Choroid plexus epithelial cell (primary cell): ENCODE measurements around the gene GM2A.

Experiments
- DNase-seq: peaks from one replicate; pipeline ENCODE4 v3.0.0-alpha.2; 2010; ENCODE audit warnings: low read depth
- H3K4me3 ChIP-seq: 2 replicates; pipeline ENCODE4 v1.5.1; 2011; ENCODE audit warnings: low read depth, mild to moderate bottlenecking, control low read depth, low read length, moderate library complexity
- CTCF ChIP-seq: conservative IDR thresholded peaks from 2 replicates; pipeline ENCODE4 v1.5.1; 2011; ENCODE audit warnings: low read depth, mild to moderate bottlenecking, control low read depth, inconsistent platforms, low read length, moderate library complexity

GM2A gene

DNA sequence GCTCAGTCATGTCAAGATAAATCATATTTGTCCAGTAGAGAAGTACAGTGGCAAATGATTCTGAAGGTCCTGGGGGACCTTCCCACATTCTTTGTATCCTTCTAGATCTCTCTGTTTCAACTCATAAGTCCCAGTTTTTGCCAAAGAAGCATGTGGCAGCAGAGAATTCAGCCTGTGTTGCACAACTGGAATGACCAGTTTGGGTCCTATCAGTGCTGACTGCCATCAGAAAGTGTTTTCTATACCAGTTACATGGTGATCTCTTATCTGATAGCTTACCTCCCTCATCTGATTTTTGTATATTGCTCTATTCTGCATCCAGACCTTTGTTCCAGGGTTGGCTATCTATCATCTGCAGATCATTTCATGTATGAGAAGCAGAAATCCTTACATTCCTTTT, 21.7 kb downstream of the GM2A start:
- no peak for DNase-seq
- no peak for TF ChIP-seq CTCF
- H3K4me3 ChIP-seq: no peak overlapping the region

DNA sequence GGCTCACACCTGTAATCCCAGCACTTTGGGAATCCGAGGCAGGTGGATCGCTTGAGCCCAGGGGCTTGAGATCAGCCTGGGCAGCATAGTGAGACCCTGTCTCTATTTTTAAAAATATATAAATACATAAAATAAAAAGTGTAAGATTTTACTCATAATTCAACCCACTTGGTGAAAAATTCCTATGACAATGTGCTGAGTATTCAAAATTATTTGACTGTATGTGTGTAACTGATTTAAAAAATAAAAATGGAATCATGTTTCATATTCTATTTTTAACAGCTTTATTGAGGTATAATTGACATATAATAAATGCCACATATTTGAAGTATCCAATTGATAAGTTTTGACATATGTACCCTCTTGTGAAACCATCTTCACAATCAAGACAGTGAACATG, 22.8 kb downstream of the GM2A start:
- DNase-seq: no peak
- no peak overlapping the region for H3K4me3 ChIP-seq
- TF ChIP-seq CTCF: no peak

DNA sequence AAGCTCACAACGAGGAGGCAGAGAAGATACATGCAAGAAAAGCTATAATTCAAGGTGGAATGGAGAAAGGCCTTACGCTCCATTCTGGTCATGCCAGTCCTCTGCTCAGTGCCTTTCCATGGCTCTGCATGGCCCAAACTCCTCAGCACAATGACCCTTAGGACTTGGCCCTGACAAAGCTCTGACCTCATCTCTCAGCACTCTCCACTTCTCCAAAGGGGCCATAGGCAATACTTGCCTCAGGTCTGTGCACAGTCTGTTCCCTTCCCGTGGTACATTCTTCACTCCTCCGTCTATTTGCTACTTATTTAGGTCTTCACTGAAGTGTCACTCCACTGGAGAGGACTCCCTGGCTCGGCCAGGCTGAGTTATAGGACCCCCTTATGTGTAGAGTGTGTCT, 25.9 kb downstream of the GM2A start:
- DNase-seq: no peak
- H3K4me3 ChIP-seq: no peak overlapping the region
- no peak for TF ChIP-seq CTCF

DNA sequence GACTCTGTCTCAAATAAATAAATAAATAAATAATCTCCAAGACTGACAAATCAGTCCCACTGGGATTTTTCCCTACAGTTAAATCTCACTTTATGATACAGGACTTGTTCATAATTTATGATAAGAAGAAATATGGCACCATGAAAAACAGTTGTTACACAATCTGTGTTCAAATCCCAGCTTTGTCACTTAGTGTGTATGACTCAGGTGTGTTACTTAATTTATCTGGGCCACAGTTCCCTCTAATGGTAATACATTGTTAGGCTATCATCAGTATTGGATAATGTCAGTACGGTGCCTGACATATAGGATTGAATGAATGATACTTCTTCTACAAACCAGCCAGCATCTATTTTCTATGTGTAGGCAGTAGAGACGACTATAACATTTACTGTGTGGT, 27.5 kb downstream of the GM2A start:
- TF ChIP-seq CTCF: no peak
- H3K4me3 ChIP-seq: no peak overlapping the region
- DNase-seq: no peak

DNA sequence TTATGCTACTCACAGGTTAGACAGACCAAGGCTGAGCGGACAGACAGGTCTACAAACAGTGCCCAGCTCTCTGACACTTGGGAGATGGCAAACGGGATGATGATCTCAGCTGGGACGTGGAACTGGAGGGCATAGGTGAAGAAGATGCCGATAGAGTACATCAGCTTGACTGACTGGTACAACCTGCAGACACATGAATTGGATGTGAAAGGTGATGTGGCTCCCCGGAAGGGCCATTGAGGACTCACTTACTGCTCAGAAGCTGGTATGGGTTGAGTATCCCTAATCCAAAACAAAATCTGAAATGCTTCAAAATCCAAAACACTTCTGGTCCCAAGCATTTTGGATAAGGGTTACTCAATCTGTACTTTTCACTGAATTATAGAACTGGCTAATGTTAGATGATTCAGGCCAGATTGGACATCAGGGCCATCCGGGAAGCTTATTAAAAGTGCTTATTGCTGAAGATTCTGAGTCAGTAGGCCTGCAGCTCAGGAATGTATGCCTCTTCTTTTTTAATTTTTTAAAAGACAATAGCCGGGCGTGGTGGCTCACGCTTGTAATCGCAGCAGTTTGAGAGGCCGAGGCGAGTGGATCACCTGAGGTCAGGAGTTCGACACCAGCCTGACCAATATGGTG, 28.1 kb downstream of the GM2A start:
- no peak for TF ChIP-seq CTCF
- H3K4me3 ChIP-seq: no peak overlapping the region
- DNase-seq: no peak

DNA sequence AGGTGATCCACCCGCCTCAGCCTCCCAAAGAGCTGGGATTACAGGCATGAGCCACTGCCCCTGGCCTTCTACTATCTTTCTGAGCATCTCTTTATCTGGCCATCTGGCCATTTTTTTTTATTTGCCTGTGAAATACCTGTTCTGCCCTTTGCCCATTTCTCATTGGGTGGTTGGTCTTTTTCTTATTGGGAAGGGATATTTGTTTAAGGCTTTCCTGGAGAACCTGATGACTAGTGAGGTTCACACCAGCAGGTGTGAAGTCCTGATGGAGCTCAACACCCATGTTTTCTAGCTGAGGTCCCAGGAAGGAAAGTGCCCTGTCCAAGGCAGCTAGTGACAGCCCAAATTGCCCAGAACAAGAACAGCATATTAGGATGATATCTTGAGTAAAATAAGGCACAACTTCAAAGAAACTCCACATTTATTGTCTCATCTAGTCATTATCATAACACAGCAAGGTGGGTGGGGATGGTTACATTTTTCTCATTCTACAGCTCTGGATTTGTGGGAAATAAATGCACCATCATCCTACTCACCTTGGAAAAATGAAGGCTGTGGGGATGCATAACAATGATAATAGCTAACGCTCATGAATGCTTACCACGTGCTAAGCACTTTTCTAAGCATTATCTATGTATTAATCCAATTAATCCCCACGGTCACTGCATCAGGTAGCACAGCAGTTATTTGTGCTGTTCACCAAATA, 30.3 kb downstream of the GM2A start:
- TF ChIP-seq CTCF: no peak
- no peak for DNase-seq
- H3K4me3 ChIP-seq: no peak overlapping the region
